Fibroblast of lung (primary cell): ENCODE data around the gene TMEM190. TPM values are rescaled to one million over a fixed set of nuclear protein-coding genes. Genes with fewer than 3 reads are reported as not detected.

Source experiments
- DNase-seq, 2 donors: peaks; one replicate each; pipeline versions ENCODE4 v3.0.0 to v3.0.0-alpha.2; 2010; ENCODE audit warnings: low read depth in 2 of 2
- H2AFZ ChIP-seq: 2 replicates; pipeline ENCODE4 v1.5.1; 2012; ENCODE audit warnings: low read length, control low read depth, inconsistent platforms
- H3K27ac ChIP-seq: 2 replicates; pipeline ENCODE4 v1.5.1; 2011; ENCODE audit warnings: low read length, control low read depth; ENCODE audit not compliant: insufficient read depth
- H3K27me3 ChIP-seq: 2 replicates; pipeline ENCODE4 v1.5.1; 2011; ENCODE audit warnings: mild to moderate bottlenecking, low read length; ENCODE audit not compliant: control insufficient read depth, insufficient read depth
- H3K36me3 ChIP-seq: 2 replicates; pipeline ENCODE4 v1.5.1; 2011; ENCODE audit warnings: low read length; ENCODE audit not compliant: control insufficient read depth, insufficient read depth
- H3K4me1 ChIP-seq: 2 replicates; pipeline ENCODE4 v1.5.1; 2011; ENCODE audit warnings: low read length; ENCODE audit not compliant: control insufficient read depth, insufficient read depth; ENCODE audit errors: extremely low read depth
- H3K4me2 ChIP-seq: 2 replicates; pipeline ENCODE4 v1.5.1; 2011; ENCODE audit warnings: low read length, control low read depth; ENCODE audit not compliant: insufficient read depth; ENCODE audit errors: extremely low read depth
- H3K4me3 ChIP-seq, 4 experiments: fragments of 200-600 bp in 1 of 4; sonication (generic) in 1 of 4; replicated peaks in 1 of 4; 2 replicates each; pipeline ENCODE4 v1.5.1; 2011 to 2016; ENCODE audit warnings: low read length in 4 of 4, low read depth in 3 of 4, mild to moderate bottlenecking in 3 of 4, control low read depth in 2 of 4, inconsistent platforms in 1 of 4, mixed read lengths in 1 of 4; ENCODE audit not compliant: insufficient read depth in 1 of 4; ENCODE audit errors: control extremely low read depth in 1 of 4
- H3K79me2 ChIP-seq: 2 replicates; pipeline ENCODE4 v1.5.1; 2012; ENCODE audit warnings: mild to moderate bottlenecking, low read length, inconsistent platforms; ENCODE audit not compliant: control insufficient read depth, insufficient read depth
- H3K9ac ChIP-seq: 2 replicates; pipeline ENCODE4 v1.5.1; 2011; ENCODE audit warnings: mild to moderate bottlenecking, low read length, control low read depth; ENCODE audit not compliant: insufficient read depth
- H3K9me3 ChIP-seq: 2 replicates; pipeline ENCODE4 v1.5.1; 2012; ENCODE audit warnings: low read depth, low read length; ENCODE audit not compliant: control insufficient read depth, insufficient read depth
- H4K20me1 ChIP-seq: 2 replicates; pipeline ENCODE4 v1.5.1; 2011; ENCODE audit warnings: low read length; ENCODE audit not compliant: control insufficient read depth, insufficient read depth; ENCODE audit errors: extremely low read depth
- CTCF ChIP-seq, 2 donors: IDR thresholded peaks in 1 of 2; conservative IDR thresholded peaks in 1 of 2; 1 replicate in 1 of 2; 2 replicates in 1 of 2; pipeline ENCODE4 v1.5.1; 2011 to 2012; ENCODE audit warnings: low read length in 2 of 2, control low read depth in 1 of 2, inconsistent platforms in 1 of 2, low read depth in 1 of 2, mild to moderate bottlenecking in 1 of 2
- EZH2 ChIP-seq: IDR thresholded peaks from 2 replicates; pipeline ENCODE4 v1.5.1; 2012; ENCODE audit warnings: low read length, control low read depth, mild to moderate bottlenecking; ENCODE audit errors: missing control alignments
- polyA plus RNA-seq, 2 donors: library from polyadenylated mRNA; depleted of rRNA in 1 of 2; stranded (reverse) in 1 of 2; unstranded in 1 of 2; fragments of >200 nt; gene quantifications; 2 replicates each; pipeline ENCODE4 v1.2.1, GENCODE V29; 2011 to 2012; ENCODE audit warnings: missing spikeins in 1 of 2
- total RNA-seq: library from RNA; depleted of rRNA; stranded (reverse); fragments of >200 nt; gene quantifications from 2 replicates; pipeline ENCODE4 v1.2.1, GENCODE V29; 2014

Gene TMEM190
- total and polyA plus RNA-seq, 2 donors (not counting 1 experiment from before 2014, with no cell fraction given) = 0.14 TPM; not detected in 1

- DNase-seq = peak in 1 of 2 donors; percentile 23
- no peak overlapping the region for H3K4me3 ChIP-seq
- H2AFZ ChIP-seq = no peak overlapping the region
- H3K36me3 ChIP-seq = no peaks in the 10 kb centered on the region
- H3K4me2 ChIP-seq = no peak overlapping the region
- no peak overlapping the region for H3K27ac ChIP-seq
- H3K9me3 ChIP-seq = no peaks in the 10 kb centered on the region
- no peaks in the 10 kb centered on the region for H3K79me2 ChIP-seq
- H4K20me1 ChIP-seq = no peaks in the 10 kb centered on the region
- TF ChIP-seq EZH2 (no peak), CTCF (conservative IDR thresholded peaks at IDR 0.05 in 1 of 2, IDR thresholded peaks at IDR 0.05 in 1 of 2; ENCODE audit: low read depth in 1 of 2, low read length in 2 of 2) (no peak)
- H3K9ac ChIP-seq = no peak overlapping the region
- peaks cover 5% of the 10 kb centered on the region for H3K27me3 ChIP-seq
- peaks cover 7% of the 10 kb centered on the region for H3K4me1 ChIP-seq
These were observed 40.5 kb upstream of the TMEM190 start for GRCh38 chr19:55336101-55336500.

GRCh38 chr19:55339105-55339888, 37.3 kb upstream of the TMEM190 start, which contains the start of gene KMT5C:
Gene KMT5C (plus strand): TSS chr19:55339876. CDS start chr19:55341937, 2,061 bp downstream.
- DNase-seq = peak; percentile 100
- H3K79me2 ChIP-seq = no peaks in the 10 kb centered on the region
- no peaks in the 10 kb centered on the region for H4K20me1 ChIP-seq
- H3K27me3 ChIP-seq = peaks cover 5% of the 10 kb centered on the region
- TF ChIP-seq CTCF (conservative IDR thresholded peaks at IDR 0.05 in 1 of 2, IDR thresholded peaks at IDR 0.05 in 1 of 2; ENCODE audit: low read depth in 1 of 2, low read length in 2 of 2) = peak; percentile 29 to 34
- no peak for TF ChIP-seq EZH2
- peaks cover 4% of the 10 kb centered on the region for H3K36me3 ChIP-seq
- H3K9ac ChIP-seq = peak within 1 kb of the TSS; percentile 68
- H3K27ac ChIP-seq = peak within 1 kb of the TSS; percentile 89
- peak within 1 kb of the TSS; percentile 73 to 80 (median 76) for H3K4me3 ChIP-seq
- H3K9me3 ChIP-seq = no peaks in the 10 kb centered on the region
- H3K4me2 ChIP-seq = peak within 1 kb of the TSS; percentile 94
- H2AFZ ChIP-seq = peak within 1 kb of the TSS; percentile 46
- H3K4me1 ChIP-seq = peaks cover 9% of the 10 kb centered on the region

GRCh38 chr19:55339889-55340783, 36.5 kb upstream of the TMEM190 start:
- no peaks in the 10 kb centered on the region for H3K9me3 ChIP-seq
- no peak overlapping the region for H2AFZ ChIP-seq
- no peaks in the 10 kb centered on the region for H4K20me1 ChIP-seq
- peaks cover 4% of the 10 kb centered on the region for H3K36me3 ChIP-seq
- peak overlapping the region; percentile 65 for H3K9ac ChIP-seq
- H3K27me3 ChIP-seq = peaks cover 5% of the 10 kb centered on the region
- TF ChIP-seq CTCF (conservative IDR thresholded peaks at IDR 0.05 in 1 of 2, IDR thresholded peaks at IDR 0.05 in 1 of 2; ENCODE audit: low read depth in 1 of 2, low read length in 2 of 2) = no peak
- TF ChIP-seq EZH2 = no peak
- peak overlapping the region; percentile 70 to 80 (median 75) for H3K4me3 ChIP-seq
- DNase-seq = no peak
- peak overlapping the region; percentile 94 for H3K4me2 ChIP-seq
- no peaks in the 10 kb centered on the region for H3K79me2 ChIP-seq
- peaks cover 9% of the 10 kb centered on the region for H3K4me1 ChIP-seq
- H3K27ac ChIP-seq = peak overlapping the region; percentile 79
